ENCODE data around the gene CIAO2B. TPM values are rescaled to one million over a fixed set of nuclear protein-coding genes. Genes with fewer than 3 reads are reported as not detected.

CIAO2B gene
- polyA plus RNA-seq, 1 donor from 2014 or later, result 339 TPM

GRCh38 chr16:66904428-66904845 is 29.8 kb downstream of the CIAO2B start:
- Histone ChIP-seq H3K9me2 (ENCODE audit: insufficient read depth, low read length) (no peaks in the 10 kb centered on the region), H3K27me3 (ENCODE audit: insufficient read depth, low read depth, low read length) (no peaks in the 10 kb centered on the region), H3K27ac (ENCODE audit: low read length) (no peak overlapping the region), H3F3A (ENCODE audit: insufficient read depth, low read length, poor library complexity, severe bottlenecking) (no peaks in the 10 kb centered on the region), H3K4me3 (ENCODE audit: low read length) (no peak overlapping the region), H4K20me1 (ENCODE audit: insufficient read depth) (no peaks in the 10 kb centered on the region), H3K36me3 (ENCODE audit: insufficient read depth, low read length) (no peaks in the 10 kb centered on the region), H3K9ac (ENCODE audit: low read length) (no peak overlapping the region), H3K4me2 (ENCODE audit: low read length) (no peak overlapping the region), H3K79me2 (replicated peaks; ENCODE audit: insufficient read depth, low read length) (no peaks in the 10 kb centered on the region), H3K9me3 (ENCODE audit: low read length) (no peaks in the 10 kb centered on the region), H2AFZ (ENCODE audit: low read depth, low read length) (no peak overlapping the region)
- TF ChIP-seq TAF1 (IDR thresholded peaks at IDR 0.05; ENCODE audit: low read depth), result no peak
- no peak for TF ChIP-seq MXI1 (conservative IDR thresholded peaks at IDR 0.05; ENCODE audit: poor library complexity, severe bottlenecking)
- TF ChIP-seq RAD21 (conservative IDR thresholded peaks at IDR 0.05), result no peak
- no peak for TF ChIP-seq EZH2 (IDR thresholded peaks at IDR 0.05; ENCODE audit: borderline replicate concordance, insufficient read depth, low read length, poor library complexity, severe bottlenecking)
- TF ChIP-seq EP300 (conservative IDR thresholded peaks at IDR 0.05; ENCODE audit: poor library complexity, severe bottlenecking), result no peak
- no peak for TF ChIP-seq SMC3 (conservative IDR thresholded peaks at IDR 0.05; ENCODE audit: poor library complexity)
- TF ChIP-seq REST (IDR thresholded peaks at IDR 0.05; ENCODE audit: borderline replicate concordance), result no peak
- TF ChIP-seq, protein P1, sequence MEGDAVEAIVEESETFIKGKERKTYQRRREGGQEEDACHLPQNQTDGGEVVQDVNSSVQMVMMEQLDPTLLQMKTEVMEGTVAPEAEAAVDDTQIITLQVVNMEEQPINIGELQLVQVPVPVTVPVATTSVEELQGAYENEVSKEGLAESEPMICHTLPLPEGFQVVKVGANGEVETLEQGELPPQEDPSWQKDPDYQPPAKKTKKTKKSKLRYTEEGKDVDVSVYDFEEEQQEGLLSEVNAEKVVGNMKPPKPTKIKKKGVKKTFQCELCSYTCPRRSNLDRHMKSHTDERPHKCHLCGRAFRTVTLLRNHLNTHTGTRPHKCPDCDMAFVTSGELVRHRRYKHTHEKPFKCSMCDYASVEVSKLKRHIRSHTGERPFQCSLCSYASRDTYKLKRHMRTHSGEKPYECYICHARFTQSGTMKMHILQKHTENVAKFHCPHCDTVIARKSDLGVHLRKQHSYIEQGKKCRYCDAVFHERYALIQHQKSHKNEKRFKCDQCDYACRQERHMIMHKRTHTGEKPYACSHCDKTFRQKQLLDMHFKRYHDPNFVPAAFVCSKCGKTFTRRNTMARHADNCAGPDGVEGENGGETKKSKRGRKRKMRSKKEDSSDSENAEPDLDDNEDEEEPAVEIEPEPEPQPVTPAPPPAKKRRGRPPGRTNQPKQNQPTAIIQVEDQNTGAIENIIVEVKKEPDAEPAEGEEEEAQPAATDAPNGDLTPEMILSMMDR (IDR thresholded peaks at IDR 0.05; ENCODE audit: poor library complexity, severe bottlenecking), result no peak
- no peak for TF ChIP-seq POLR2AphosphoS5 (IDR thresholded peaks at IDR 0.05)

DNA sequence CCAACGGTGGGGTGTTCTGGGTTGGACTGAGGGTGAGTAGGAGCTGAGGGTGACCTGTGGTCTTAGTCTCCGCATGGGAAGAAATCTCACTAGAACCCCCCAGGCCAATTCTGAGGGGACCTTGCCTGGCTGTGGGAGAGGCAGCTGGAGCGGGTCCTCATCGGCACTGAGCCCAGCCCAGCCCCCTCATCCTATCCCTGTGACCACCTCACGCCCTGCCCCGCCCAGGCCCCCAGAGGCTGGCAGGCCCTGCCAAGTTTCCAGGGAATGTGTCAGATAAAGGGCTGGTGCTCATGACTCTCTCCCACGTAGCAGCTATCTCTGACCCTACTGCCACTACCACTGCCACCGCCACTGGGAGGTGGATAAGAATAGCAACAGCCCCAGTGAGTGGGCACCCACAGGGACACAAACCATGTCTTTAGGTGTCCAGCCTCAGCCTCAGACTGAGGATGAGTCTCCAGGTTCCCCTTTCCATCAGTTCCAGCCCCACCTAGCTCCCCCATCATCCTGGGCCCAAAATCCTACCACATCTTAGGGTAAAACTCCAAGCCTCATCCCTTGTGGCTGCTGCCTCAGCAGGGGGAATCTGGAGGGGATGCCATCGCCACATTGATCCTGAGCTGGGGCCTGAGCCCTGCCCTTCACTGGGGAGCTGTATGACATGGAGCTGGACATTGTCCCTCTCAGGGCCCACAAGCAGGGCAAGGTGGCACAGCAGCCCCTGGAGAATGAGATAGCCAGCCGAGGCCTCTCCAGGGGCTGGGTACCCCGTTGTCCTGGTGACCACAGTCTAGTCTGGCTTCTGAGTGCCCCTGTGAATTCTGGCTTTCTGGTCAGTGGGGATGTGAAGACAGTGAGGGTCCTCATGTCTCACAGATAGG is 30.4 kb downstream of the CIAO2B start:
- Histone ChIP-seq H3K4me3 (ENCODE audit: low read length) (no peak overlapping the region), H3K27ac (ENCODE audit: low read length) (no peak overlapping the region)

More for the DNA sequence above, 30.4 kb downstream of the CIAO2B start:
- TF ChIP-seq, protein P1 (IDR thresholded peaks at IDR 0.05; ENCODE audit: poor library complexity, severe bottlenecking), result no peak
- TF ChIP-seq REST (IDR thresholded peaks at IDR 0.05; ENCODE audit: borderline replicate concordance), result no peak
- no peak for TF ChIP-seq SMC3 (conservative IDR thresholded peaks at IDR 0.05; ENCODE audit: poor library complexity)
- no peak for TF ChIP-seq TAF1 (IDR thresholded peaks at IDR 0.05; ENCODE audit: low read depth)
- no peak for TF ChIP-seq POLR2AphosphoS5 (IDR thresholded peaks at IDR 0.05)
- no peak for TF ChIP-seq EZH2 (IDR thresholded peaks at IDR 0.05; ENCODE audit: borderline replicate concordance, insufficient read depth, low read length, poor library complexity, severe bottlenecking)
- no peak for TF ChIP-seq EP300 (conservative IDR thresholded peaks at IDR 0.05; ENCODE audit: poor library complexity, severe bottlenecking)
- TF ChIP-seq MXI1 (conservative IDR thresholded peaks at IDR 0.05; ENCODE audit: poor library complexity, severe bottlenecking), result no peak
- no peak for TF ChIP-seq RAD21 (conservative IDR thresholded peaks at IDR 0.05)
- Histone ChIP-seq H3K9me3 (ENCODE audit: low read length) (no peaks in the 10 kb centered on the region), H3K27me3 (ENCODE audit: insufficient read depth, low read depth, low read length) (no peaks in the 10 kb centered on the region), H3K9me2 (ENCODE audit: insufficient read depth, low read length) (no peaks in the 10 kb centered on the region), H3K79me2 (replicated peaks; ENCODE audit: insufficient read depth, low read length) (no peaks in the 10 kb centered on the region), H3K4me2 (ENCODE audit: low read length) (no peak overlapping the region), H3K9ac (ENCODE audit: low read length) (no peak overlapping the region), H3K36me3 (ENCODE audit: insufficient read depth, low read length) (no peaks in the 10 kb centered on the region), H4K20me1 (ENCODE audit: insufficient read depth) (no peaks in the 10 kb centered on the region), H2AFZ (ENCODE audit: low read depth, low read length) (no peak overlapping the region), H3F3A (ENCODE audit: insufficient read depth, low read length, poor library complexity, severe bottlenecking) (no peaks in the 10 kb centered on the region)
